Sigmoid colon (tissue), 7 donors: ENCODE results near the gene SLC20A1. TPM values are rescaled to one million over a fixed set of nuclear protein-coding genes. Genes with fewer than 3 reads are reported as not detected.

Experiments used
- DNase-seq: peaks from one replicate; pipeline ENCODE4 v3.0.0-alpha.2; 2019
- H3K27ac ChIP-seq, 4 donors: fragments of 200-600 bp; sonication (generic); one replicate each; pipeline ENCODE4 v1.5.1; 2016 to 2019; ENCODE audit warnings: mild to moderate bottlenecking in 1 of 4
- H3K27me3 ChIP-seq, 3 donors: fragments of 200-600 bp; sonication (generic); one replicate each; pipeline ENCODE4 v1.5.1; 2019; ENCODE audit warnings: mild to moderate bottlenecking in 1 of 3
- H3K36me3 ChIP-seq, 4 donors: fragments of 200-600 bp; sonication (generic); one replicate each; pipeline ENCODE4 v1.5.1; 2016 to 2019
- H3K4me1 ChIP-seq, 4 donors: fragments of 200-600 bp; sonication (generic); one replicate each; pipeline ENCODE4 v1.5.1; 2017 to 2019
- H3K4me3 ChIP-seq, 4 donors: fragments of 200-600 bp; sonication (generic); one replicate each; pipeline ENCODE4 v1.5.1; 2017 to 2019; ENCODE audit warnings: mild to moderate bottlenecking in 2 of 4, moderate library complexity in 1 of 4
- H3K9me3 ChIP-seq, 4 donors: fragments of 200-600 bp in 3 of 4; sonication (generic) in 3 of 4; one replicate each; pipeline versions ENCODE4 v1.5.1 to v1.6.1; 2013 to 2019
- CTCF ChIP-seq, 4 experiments: fragments of 450-650 bp in 3 of 4; fragments of 200-600 bp in 1 of 4; IDR thresholded peaks; one replicate each; pipeline ENCODE4 v1.5.1; 2016 to 2019; ENCODE audit warnings: antibody characterized with exemption in 4 of 4, mild to moderate bottlenecking in 3 of 4, moderate library complexity in 2 of 4
- EP300 ChIP-seq, 4 donors: sonication (generic); formaldehyde crosslinking; IDR thresholded peaks; one replicate each; pipeline ENCODE4 v1.6.1; 2017; ENCODE audit warnings: antibody characterized with exemption in 4 of 4
- POLR2A ChIP-seq, 2 donors: fragments of 450-650 bp; IDR thresholded peaks; one replicate each; pipeline ENCODE4 v1.6.1; 2016; ENCODE audit warnings: antibody characterized with exemption in 2 of 2, mild to moderate bottlenecking in 2 of 2, moderate library complexity in 2 of 2
- POLR2AphosphoS5 ChIP-seq, 4 donors: sonication (generic); formaldehyde crosslinking; IDR thresholded peaks; one replicate each; pipeline ENCODE4 v1.6.1; 2017; ENCODE audit warnings: antibody characterized with exemption in 4 of 4
- WGBS, 2 donors: extraction: QIAGEN DNeasy Blood & Tissue Kit; methylation state at CpG; one replicate each; pipeline ENCODE4 v1.1.7; 2013; 5-methylcytosine and 5-hydroxymethylcytosine counted together
- intact Hi-C: fragments of 100-400 bp; cut with DNase I; formaldehyde crosslinking; loops from one replicate; pipeline ENCODE4 v1.15.1; 2023
- polyA plus RNA-seq, 3 donors: library from polyadenylated mRNA; stranded (reverse); fragments of 200-250 nt; gene quantifications; one replicate each; pipeline ENCODE4 v1.2.3, GENCODE V29; 2013
- total RNA-seq, 4 donors: library from RNA; depleted of rRNA; stranded (reverse); fragments of >200 nt; gene quantifications; one replicate each; pipeline ENCODE4 v1.1.0, GENCODE V29; 2016
- donor health status: healthy with polysubstance abuse.
- donor health status: Bipolar disorder and iron deficiency.
- donor health status: healthy.

SLC20A1 gene
- total and polyA plus RNA-seq, 7 donors = 11.4 to 34.9 (median 18.0) TPM

DNA sequence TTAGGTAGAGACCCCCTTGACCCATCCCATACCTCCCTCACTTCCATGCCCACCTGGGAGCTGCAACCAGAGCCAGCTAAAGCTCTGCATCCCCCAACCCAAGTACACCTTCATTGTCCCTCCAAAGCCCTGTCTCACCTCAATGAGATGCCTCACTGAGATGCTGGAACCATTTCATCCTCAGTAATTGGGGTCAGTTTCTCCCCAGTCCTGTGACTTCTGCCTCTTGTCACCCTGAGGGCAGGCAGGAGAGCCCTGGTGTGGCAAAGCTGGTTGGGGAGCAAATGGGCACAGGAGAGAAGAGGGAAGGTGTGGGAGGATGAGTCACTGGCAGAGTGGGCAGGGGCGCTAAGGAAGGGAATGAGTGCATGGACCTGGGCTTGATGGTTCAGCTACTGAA, 47.2 kb downstream of the SLC20A1 start:
- no peak for TF ChIP-seq CTCF (IDR thresholded peaks at IDR 0.05)
- no peak for TF ChIP-seq POLR2A (IDR thresholded peaks at IDR 0.05)
- TF ChIP-seq POLR2AphosphoS5 (IDR thresholded peaks at IDR 0.05) = no peak
- no peak for TF ChIP-seq EP300 (IDR thresholded peaks at IDR 0.05)
- H3K9me3 ChIP-seq = no peaks in the 10 kb centered on the region
- intact Hi-C loops = loop anchor here (5.0 kb wide), 1 partner anchor 66 kb away; no protein-coding TSS in a partner anchor
- peak; percentile 40 for DNase-seq
- H3K4me1 ChIP-seq = peaks cover 0 to 4% (median 0%) of the 10 kb centered on the region in 4 donors
- H3K36me3 ChIP-seq = no peaks in the 10 kb centered on the region
- no peak overlapping the region for H3K27ac ChIP-seq
- H3K4me3 ChIP-seq = no peak overlapping the region
- 86 to 91% methylated on average over 1 of the region's 1 CpG for WGBS, 2 donors
- no peaks in the 10 kb centered on the region for H3K27me3 ChIP-seq

GRCh38 chr2:112693596-112693995, 47.9 kb downstream of the SLC20A1 start:
- 85 to 87% methylated on average over 9 of the region's 9 CpGs for WGBS, 2 donors
- Histone ChIP-seq H3K9me3 (no peaks in the 10 kb centered on the region), H3K4me1 (peaks cover 0 to 4% (median 0%) of the 10 kb centered on the region in 4 donors), H3K4me3 (no peak overlapping the region), H3K27ac (no peak overlapping the region), H3K27me3 (no peaks in the 10 kb centered on the region), H3K36me3 (no peaks in the 10 kb centered on the region)
- intact Hi-C loops = loop anchor here (5.0 kb wide), 1 partner anchor 66 kb away; no protein-coding TSS in a partner anchor
- TF ChIP-seq EP300 (IDR thresholded peaks at IDR 0.05) (no peak), POLR2A (IDR thresholded peaks at IDR 0.05) (no peak), POLR2AphosphoS5 (IDR thresholded peaks at IDR 0.05) (no peak), CTCF (IDR thresholded peaks at IDR 0.05) (no peak)
- peak; percentile 50 for DNase-seq

GRCh38 chr2:112694182-112694581, 48.4 kb downstream of the SLC20A1 start:
- no peaks in the 10 kb centered on the region for H3K36me3 ChIP-seq
- no peaks in the 10 kb centered on the region for H3K27me3 ChIP-seq
- no peaks in the 10 kb centered on the region for H3K9me3 ChIP-seq
- peaks cover 0 to 4% (median 0%) of the 10 kb centered on the region in 4 donors for H3K4me1 ChIP-seq
- DNase-seq = peak; percentile 24
- intact Hi-C loops = loop anchor here (5.0 kb wide), 1 partner anchor 67 kb away; no protein-coding TSS in a partner anchor
- WGBS, 2 donors = 96% methylated on average over 12 of the region's 12 CpGs
- no peak overlapping the region for H3K27ac ChIP-seq
- H3K4me3 ChIP-seq = no peak overlapping the region
- TF ChIP-seq EP300 (IDR thresholded peaks at IDR 0.05) (no peak), POLR2AphosphoS5 (IDR thresholded peaks at IDR 0.05) (no peak), CTCF (IDR thresholded peaks at IDR 0.05) (no peak)

DNA sequence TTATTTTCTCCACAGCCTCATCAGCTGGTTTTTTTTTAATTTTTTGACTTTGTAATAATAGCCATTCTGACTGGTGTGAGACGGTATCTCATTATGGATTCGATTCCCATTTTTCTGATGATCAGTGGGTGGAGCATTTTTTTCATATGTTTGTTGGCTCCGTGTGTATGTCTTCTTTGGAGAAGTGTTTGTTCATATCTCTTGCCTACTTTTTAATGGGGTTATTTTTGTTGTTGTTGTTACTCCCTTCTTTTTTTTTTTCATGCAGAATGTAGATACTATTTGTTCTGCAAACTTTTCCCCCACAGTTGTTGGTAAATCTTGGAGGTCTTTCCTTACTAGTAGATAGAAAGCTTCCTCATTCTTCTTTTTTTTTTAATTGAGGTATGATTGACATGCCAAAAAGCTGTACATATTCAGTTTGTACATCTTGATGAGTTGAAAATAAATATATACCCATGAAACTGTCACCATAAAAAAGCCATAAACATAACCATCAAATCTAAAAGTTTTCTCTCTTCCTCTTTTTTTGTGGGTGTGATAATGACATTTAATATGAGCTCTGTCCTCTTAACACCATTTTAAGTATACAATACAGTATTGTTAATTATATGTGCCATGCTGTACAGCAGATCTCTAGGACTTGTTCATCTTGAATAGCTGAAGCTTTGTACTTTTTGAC, 53.2 kb downstream of the SLC20A1 start:
- no peaks in the 10 kb centered on the region for H3K9me3 ChIP-seq
- TF ChIP-seq EP300 (IDR thresholded peaks at IDR 0.05) = no peak
- TF ChIP-seq POLR2AphosphoS5 (IDR thresholded peaks at IDR 0.05) = no peak
- no peak for TF ChIP-seq CTCF (IDR thresholded peaks at IDR 0.05)
- TF ChIP-seq POLR2A (IDR thresholded peaks at IDR 0.05) = no peak
- no peak overlapping the region for H3K27ac ChIP-seq
- H3K4me3 ChIP-seq = no peak overlapping the region
- H3K4me1 ChIP-seq = peaks cover 0 to 7% (median 0%) of the 10 kb centered on the region in 4 donors
- intact Hi-C loops = no loop called here
- no peak for DNase-seq
- WGBS, 2 donors = 87 to 90% methylated on average over 3 of the region's 3 CpGs
- no peaks in the 10 kb centered on the region for H3K27me3 ChIP-seq
- no peaks in the 10 kb centered on the region for H3K36me3 ChIP-seq
